Stimulated activated CD4-positive, alpha-beta T cell treated with anti-CD3 and anti-CD28 coated beads, Interleukin-4, amount 100 ng/mL, for 1 hour (primary cell): ENCODE data around the gene MTCP1.

Source experiments
- DNase-seq: peaks from one replicate; pipeline ENCODE4 v3.0.0-alpha.2; 2020

Gene MTCP1

GRCh38 chrX:155070975-155071693, at the start of gene MTCP1, which contains the start of the genes BRCC3 and CMC4:
Gene MTCP1, minus strand, starts transcription at chrX:155071136. Its CDS starts 5,126 bp downstream, at chrX:155066010.
Gene BRCC3, plus strand, starts transcription at chrX:155071508. Its CDS starts 20 bp downstream, at chrX:155071528.
Gene CMC4, minus strand, starts transcription at chrX:155071136. Its CDS starts 7,113 bp downstream, at chrX:155064023.
- peak; percentile 70 for DNase-seq

- no peak for DNase-seq
These were observed 44.4 kb upstream of the MTCP1 start for GRCh38 chrX:155115174-155115819.

GRCh38 chrX:155113097-155113496, 42.2 kb upstream of the MTCP1 start:
- DNase-seq = no peak

- no peak for DNase-seq
These were observed 41.2 kb upstream of the MTCP1 start for GRCh38 chrX:155112171-155112570.

GRCh38 chrX:155108427-155108826, 37.5 kb upstream of the MTCP1 start:
- no peak for DNase-seq

- no peak for DNase-seq
These were observed 35.0 kb upstream of the MTCP1 start for GRCh38 chrX:155105919-155106318.

GRCh38 chrX:155094468-155095061, 23.6 kb upstream of the MTCP1 start:
- no peak for DNase-seq

- DNase-seq = no peak
These were observed 16.2 kb upstream of the MTCP1 start for GRCh38 chrX:155086961-155087735.

GRCh38 chrX:155086202-155086840, 15.4 kb upstream of the MTCP1 start:
- peak; percentile 40 for DNase-seq

GRCh38 chrX:155071694-155072280, 851 bp upstream of the MTCP1 start:
- no peak for DNase-seq

GRCh38 chrX:155070663-155070974, 317 bp downstream of the MTCP1 start:
- no peak for DNase-seq

- no peak for DNase-seq
These were observed 898 bp downstream of the MTCP1 start for GRCh38 chrX:155070038-155070437.

- DNase-seq = no peak
These were observed 1.5 kb downstream of the MTCP1 start for GRCh38 chrX:155069414-155069813.

- no peak for DNase-seq
These were observed 2.8 kb downstream of the MTCP1 start for GRCh38 chrX:155068165-155068564.

GRCh38 chrX:155065035-155065734, 5.8 kb downstream of the MTCP1 start:
- no peak for DNase-seq

- DNase-seq = no peak
These were observed 9.2 kb downstream of the MTCP1 start for GRCh38 chrX:155061760-155062159.

- peak; percentile 32 for DNase-seq
These were observed 13.8 kb downstream of the MTCP1 start for GRCh38 chrX:155056877-155057792.

GRCh38 chrX:155056471-155056870, 14.5 kb downstream of the MTCP1 start:
- DNase-seq = no peak

- no peak for DNase-seq
These were observed 15.4 kb downstream of the MTCP1 start for GRCh38 chrX:155055494-155055893.

- DNase-seq = no peak
These were observed 16.7 kb downstream of the MTCP1 start for GRCh38 chrX:155054255-155054654.

- DNase-seq = no peak
These were observed 17.3 kb downstream of the MTCP1 start for GRCh38 chrX:155053656-155054055.
